ENCODE measurements around the gene RLBP1.
"Not testable (repeated sequence)": the region's sequence is repeated elsewhere in the genome, so short reads cannot be mapped to it uniquely, and the experiment has no call there.

- TF ChIP-seq ZNF292 (CRISPR knock-in tag; IDR thresholded peaks at IDR 0.05; ENCODE audit: borderline replicate concordance, low read depth); RXRA (CRISPR knock-in tag; IDR thresholded peaks at IDR 0.05); EED (CRISPR knock-in tag; IDR thresholded peaks at IDR 0.05); ZBTB46 (CRISPR knock-in tag; IDR thresholded peaks at IDR 0.05; ENCODE audit: borderline replicate concordance); GLMP (CRISPR knock-in tag; IDR thresholded peaks at IDR 0.05; ENCODE audit: borderline replicate concordance); KDM1A (CRISPR knock-in tag; IDR thresholded peaks at IDR 0.05); POLR2A (IDR thresholded peaks at IDR 0.05; ENCODE audit: insufficient read depth in 1 of 2, low read depth in 2 of 2, low read length in 2 of 2); CHD2 (IDR thresholded peaks at IDR 0.05; ENCODE audit: low read depth, low read length): not testable (repeated sequence)
These were observed 18.8 kb upstream of the RLBP1 start for GRCh38 chr15:89239883-89240810.

All from HepG2 (cell line).